ENCODE results near the gene ZNHIT3. TPM values are rescaled to one million over a fixed set of nuclear protein-coding genes. Genes with fewer than 3 reads are reported as not detected.
"Not testable (repeated sequence)": the region's sequence is repeated elsewhere in the genome, so short reads cannot be mapped to it uniquely, and the experiment has no call there.

Gene ZNHIT3
- total and polyA plus RNA-seq, 2 donors (not counting 1 experiment from before 2014, with no cell fraction given), result 29.1 to 44.5 TPM

DNA sequence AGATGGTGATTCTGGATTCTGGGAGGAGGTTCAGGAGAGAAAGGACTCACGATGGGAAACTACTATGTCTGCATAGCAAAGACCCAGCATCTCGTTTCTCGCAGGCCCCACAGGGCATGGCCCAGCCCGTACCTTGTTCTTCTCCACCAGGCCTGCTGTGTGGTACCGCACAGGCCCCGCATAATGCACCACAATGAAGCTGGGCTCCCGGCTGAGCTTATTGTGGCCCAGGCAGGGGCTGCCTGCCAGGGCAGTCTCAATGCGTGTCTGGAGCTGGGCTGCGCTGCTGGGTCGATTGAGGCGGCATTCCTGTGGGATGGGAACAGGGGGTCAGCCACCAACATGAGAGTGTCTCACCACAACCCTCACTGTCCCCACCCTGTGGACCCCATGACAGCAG, 20.4 kb downstream of the ZNHIT3 start:
- Histone ChIP-seq H3K27me3 (ENCODE audit: control insufficient read depth, insufficient read depth, low read length) (no peaks in the 10 kb centered on the region), H3K9me3 (ENCODE audit: control insufficient read depth, insufficient read depth, low read depth, low read length) (no peaks in the 10 kb centered on the region), H3K4me2 (ENCODE audit: extremely low read depth, insufficient read depth, low read length) (no peak overlapping the region), H3K4me1 (ENCODE audit: control insufficient read depth, extremely low read depth, insufficient read depth, low read length) (no peaks in the 10 kb centered on the region), H3K36me3 (ENCODE audit: control insufficient read depth, insufficient read depth, low read length) (peaks cover 16% of the 10 kb centered on the region), H3K9ac (ENCODE audit: insufficient read depth, low read length) (no peak overlapping the region), H4K20me1 (ENCODE audit: control insufficient read depth, extremely low read depth, insufficient read depth, low read length) (no peaks in the 10 kb centered on the region), H2AFZ (ENCODE audit: low read length) (no peak overlapping the region), H3K27ac (ENCODE audit: insufficient read depth, low read length) (no peak overlapping the region), H3K4me3 (replicated peaks in 1 of 4; ENCODE audit: control extremely low read depth in 1 of 4, insufficient read depth in 1 of 4, low read depth in 3 of 4, low read length in 4 of 4) (no peak overlapping the region), H3K79me2 (ENCODE audit: control insufficient read depth, insufficient read depth, low read length) (no peaks in the 10 kb centered on the region)
- DNase-seq (ENCODE audit: low read depth in 2 of 2), result no peak
- TF ChIP-seq EZH2 (IDR thresholded peaks at IDR 0.05; ENCODE audit: low read length, missing control alignments), result no peak
- TF ChIP-seq, protein P1, sequence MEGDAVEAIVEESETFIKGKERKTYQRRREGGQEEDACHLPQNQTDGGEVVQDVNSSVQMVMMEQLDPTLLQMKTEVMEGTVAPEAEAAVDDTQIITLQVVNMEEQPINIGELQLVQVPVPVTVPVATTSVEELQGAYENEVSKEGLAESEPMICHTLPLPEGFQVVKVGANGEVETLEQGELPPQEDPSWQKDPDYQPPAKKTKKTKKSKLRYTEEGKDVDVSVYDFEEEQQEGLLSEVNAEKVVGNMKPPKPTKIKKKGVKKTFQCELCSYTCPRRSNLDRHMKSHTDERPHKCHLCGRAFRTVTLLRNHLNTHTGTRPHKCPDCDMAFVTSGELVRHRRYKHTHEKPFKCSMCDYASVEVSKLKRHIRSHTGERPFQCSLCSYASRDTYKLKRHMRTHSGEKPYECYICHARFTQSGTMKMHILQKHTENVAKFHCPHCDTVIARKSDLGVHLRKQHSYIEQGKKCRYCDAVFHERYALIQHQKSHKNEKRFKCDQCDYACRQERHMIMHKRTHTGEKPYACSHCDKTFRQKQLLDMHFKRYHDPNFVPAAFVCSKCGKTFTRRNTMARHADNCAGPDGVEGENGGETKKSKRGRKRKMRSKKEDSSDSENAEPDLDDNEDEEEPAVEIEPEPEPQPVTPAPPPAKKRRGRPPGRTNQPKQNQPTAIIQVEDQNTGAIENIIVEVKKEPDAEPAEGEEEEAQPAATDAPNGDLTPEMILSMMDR (conservative IDR thresholded peaks at IDR 0.05 in 1 of 2, IDR thresholded peaks at IDR 0.05 in 1 of 2; ENCODE audit: low read depth in 1 of 2, low read length in 2 of 2), result no peak

GRCh38 chr17:36507266-36507665, 20.8 kb downstream of the ZNHIT3 start:
- TF ChIP-seq, protein P1 (conservative IDR thresholded peaks at IDR 0.05 in 1 of 2, IDR thresholded peaks at IDR 0.05 in 1 of 2; ENCODE audit: low read depth in 1 of 2, low read length in 2 of 2), result no peak
- TF ChIP-seq EZH2 (IDR thresholded peaks at IDR 0.05; ENCODE audit: low read length, missing control alignments), result no peak
- H3K27ac ChIP-seq (ENCODE audit: insufficient read depth, low read length), result no peak overlapping the region

DNA sequence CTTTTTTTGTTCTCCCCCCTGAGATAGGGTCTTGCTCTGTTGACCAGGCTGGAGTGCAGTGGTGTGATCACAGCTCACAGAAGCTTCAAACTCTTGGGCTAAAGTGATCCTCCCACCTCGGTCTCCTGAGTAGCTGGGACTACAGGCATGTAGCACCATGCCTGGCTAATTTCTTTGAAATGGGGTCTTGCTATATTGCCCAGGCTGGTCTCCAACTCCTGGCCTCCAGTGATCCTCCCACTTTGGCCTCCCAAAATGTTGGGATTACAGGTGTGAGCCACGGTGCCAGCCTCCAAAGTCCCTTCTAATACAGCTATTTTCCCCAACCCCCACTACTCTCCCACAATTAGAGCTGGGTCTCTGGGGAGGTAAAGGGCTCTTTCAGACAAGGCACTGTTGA, 22.0 kb downstream of the ZNHIT3 start:
- not testable (repeated sequence) for H3K79me2 ChIP-seq (ENCODE audit: control insufficient read depth, insufficient read depth, low read length); H3K9me3 ChIP-seq (ENCODE audit: control insufficient read depth, insufficient read depth, low read depth, low read length); H2AFZ ChIP-seq (ENCODE audit: low read length); H3K4me3 ChIP-seq (replicated peaks in 1 of 4; ENCODE audit: control extremely low read depth in 1 of 4, insufficient read depth in 1 of 4, low read depth in 3 of 4, low read length in 4 of 4); H3K27me3 ChIP-seq (ENCODE audit: control insufficient read depth, insufficient read depth, low read length); H3K9ac ChIP-seq (ENCODE audit: insufficient read depth, low read length); H4K20me1 ChIP-seq (ENCODE audit: control insufficient read depth, extremely low read depth, insufficient read depth, low read length); H3K4me2 ChIP-seq (ENCODE audit: extremely low read depth, insufficient read depth, low read length); DNase-seq (ENCODE audit: low read depth in 2 of 2); H3K27ac ChIP-seq (ENCODE audit: insufficient read depth, low read length); H3K4me1 ChIP-seq (ENCODE audit: control insufficient read depth, extremely low read depth, insufficient read depth, low read length)
- H3K36me3 ChIP-seq (ENCODE audit: control insufficient read depth, insufficient read depth, low read length), result peaks cover 16% of the 10 kb centered on the region

More at GRCh38 chr17:36507266-36507665, 20.8 kb downstream of the ZNHIT3 start:
- H3K4me3 ChIP-seq (replicated peaks in 1 of 4; ENCODE audit: control extremely low read depth in 1 of 4, insufficient read depth in 1 of 4, low read depth in 3 of 4, low read length in 4 of 4), result no peak overlapping the region
- no peak for DNase-seq (ENCODE audit: low read depth in 2 of 2)
- no peak overlapping the region for H3K4me2 ChIP-seq (ENCODE audit: extremely low read depth, insufficient read depth, low read length)
- H4K20me1 ChIP-seq (ENCODE audit: control insufficient read depth, extremely low read depth, insufficient read depth, low read length), result no peaks in the 10 kb centered on the region
- H3K9me3 ChIP-seq (ENCODE audit: control insufficient read depth, insufficient read depth, low read depth, low read length), result no peaks in the 10 kb centered on the region
- H3K79me2 ChIP-seq (ENCODE audit: control insufficient read depth, insufficient read depth, low read length), result no peaks in the 10 kb centered on the region
- H3K27me3 ChIP-seq (ENCODE audit: control insufficient read depth, insufficient read depth, low read length), result no peaks in the 10 kb centered on the region
- peaks cover 16% of the 10 kb centered on the region for H3K36me3 ChIP-seq (ENCODE audit: control insufficient read depth, insufficient read depth, low read length)
- H3K4me1 ChIP-seq (ENCODE audit: control insufficient read depth, extremely low read depth, insufficient read depth, low read length), result no peaks in the 10 kb centered on the region
- no peak overlapping the region for H3K9ac ChIP-seq (ENCODE audit: insufficient read depth, low read length)
- H2AFZ ChIP-seq (ENCODE audit: low read length), result no peak overlapping the region

Measured in fibroblast of lung (primary cell).